GM15510 (cell line): ENCODE measurements around the gene NPAS3.

ENCODE experiments used
- POLR2A ChIP-seq: IDR thresholded peaks from 3 replicates; pipeline ENCODE4 v1.6.1; 2011; ENCODE audit warnings: borderline replicate concordance; ENCODE audit not compliant: insufficient read length; ENCODE audit errors: extremely low read depth

NPAS3 gene

DNA sequence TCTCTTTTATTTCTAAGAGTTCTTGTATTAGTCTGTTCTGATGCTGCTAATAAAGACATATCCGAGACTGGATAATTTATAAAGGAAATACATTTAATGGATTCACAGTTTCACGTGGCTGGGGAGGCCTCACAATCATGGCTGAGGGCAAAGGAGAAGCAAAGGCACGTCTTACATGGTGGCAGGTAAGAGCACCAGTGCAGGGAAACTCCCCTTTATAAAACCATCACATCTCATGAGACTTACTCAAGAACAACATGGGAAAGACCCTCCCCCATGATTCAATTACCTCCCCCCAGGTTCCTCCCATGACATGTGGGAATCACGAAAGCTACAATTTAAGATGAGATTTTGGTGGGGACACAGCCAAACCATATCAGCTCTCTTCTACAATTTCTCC, 503.0 kb downstream of the NPAS3 start:
- TF ChIP-seq POLR2A: no peak

DNA sequence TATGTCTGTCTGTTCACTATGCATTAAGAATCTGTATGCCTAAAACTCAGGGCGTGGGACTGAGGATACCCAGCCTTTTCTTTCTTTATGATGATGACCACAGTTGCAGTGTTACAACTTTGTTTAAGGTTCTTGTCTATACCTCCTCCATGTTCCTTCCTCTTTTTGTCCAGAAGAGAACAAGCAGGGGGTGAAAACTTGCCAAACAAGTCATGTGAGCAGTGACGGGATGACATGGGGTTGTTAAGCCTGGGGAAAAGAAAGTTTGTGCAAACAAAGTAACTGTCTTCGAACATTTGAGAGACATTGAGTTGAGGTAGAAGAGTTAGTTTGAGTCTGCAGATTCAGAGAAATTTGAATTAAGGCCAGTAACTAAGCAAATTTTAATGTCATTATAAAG, 505.5 kb downstream of the NPAS3 start:
- no peak for TF ChIP-seq POLR2A

DNA sequence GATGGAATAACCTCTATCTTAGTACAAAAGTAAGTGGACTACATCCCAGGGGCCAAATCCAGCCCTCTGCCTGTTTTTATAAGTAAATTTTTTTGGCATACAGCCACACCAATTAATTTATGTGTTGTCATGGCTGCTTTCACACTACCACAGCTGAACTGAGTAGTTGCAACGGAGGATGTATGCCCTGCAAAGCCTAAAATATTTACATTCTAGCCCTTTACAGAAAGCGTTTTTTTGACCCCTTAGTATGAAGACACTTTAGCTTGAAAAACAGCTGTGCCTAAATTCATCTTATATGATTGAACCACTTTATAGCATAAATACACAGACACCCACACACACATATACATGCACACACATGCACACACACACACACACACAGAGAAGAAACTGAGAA, 510.6 kb downstream of the NPAS3 start:
- TF ChIP-seq POLR2A: no peak

DNA sequence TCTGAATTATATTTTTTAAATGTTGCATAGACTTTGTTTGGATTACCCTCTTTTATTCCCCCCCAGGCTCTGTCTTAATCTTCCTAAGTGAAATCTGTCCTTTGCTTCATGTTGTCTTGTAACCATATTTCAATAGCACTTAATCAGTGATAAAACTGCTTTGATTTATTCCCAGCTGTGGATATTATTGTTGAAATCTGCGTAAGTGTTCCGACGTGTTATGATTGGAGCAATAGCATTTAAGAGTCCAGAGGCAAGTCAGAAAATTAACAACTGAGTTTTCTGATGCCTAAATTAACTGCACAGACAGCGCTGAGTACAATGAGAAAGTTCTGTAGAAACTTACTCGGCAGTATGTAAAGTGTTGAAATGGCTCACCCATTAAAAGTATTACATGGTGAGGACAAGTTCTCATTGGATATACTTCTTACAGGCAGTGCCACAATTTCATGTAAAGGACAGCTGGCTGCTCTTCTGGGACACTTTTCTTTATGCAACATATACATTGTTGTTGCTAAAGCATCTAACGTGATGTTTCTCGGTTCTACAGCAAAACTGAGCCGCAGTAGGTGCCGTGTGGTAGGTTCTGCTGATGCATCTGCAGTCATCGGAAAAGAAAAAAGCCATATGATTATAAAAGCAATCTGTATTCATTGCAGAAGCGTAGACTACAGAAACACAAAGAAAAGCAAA, 511.2 kb downstream of the NPAS3 start:
- TF ChIP-seq POLR2A: no peak

DNA sequence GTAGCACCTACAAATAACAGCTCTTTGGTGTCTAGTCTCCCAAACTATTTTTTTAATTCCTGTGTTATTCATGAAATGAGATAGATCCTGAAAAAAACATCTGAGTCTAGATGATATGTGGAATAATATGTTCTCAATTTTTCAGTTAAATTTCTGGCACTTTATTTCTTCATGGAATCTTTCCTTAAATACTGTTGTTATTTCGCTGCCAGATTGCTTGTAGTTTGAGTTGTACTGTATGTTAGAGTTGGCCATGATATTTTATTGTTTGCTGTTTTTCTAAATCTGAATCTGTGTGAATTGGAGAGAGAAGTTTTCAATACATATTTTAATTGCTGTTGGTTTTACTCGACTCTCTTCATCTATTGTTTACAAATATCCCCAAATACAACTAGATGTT, 511.7 kb downstream of the NPAS3 start:
- no peak for TF ChIP-seq POLR2A

DNA sequence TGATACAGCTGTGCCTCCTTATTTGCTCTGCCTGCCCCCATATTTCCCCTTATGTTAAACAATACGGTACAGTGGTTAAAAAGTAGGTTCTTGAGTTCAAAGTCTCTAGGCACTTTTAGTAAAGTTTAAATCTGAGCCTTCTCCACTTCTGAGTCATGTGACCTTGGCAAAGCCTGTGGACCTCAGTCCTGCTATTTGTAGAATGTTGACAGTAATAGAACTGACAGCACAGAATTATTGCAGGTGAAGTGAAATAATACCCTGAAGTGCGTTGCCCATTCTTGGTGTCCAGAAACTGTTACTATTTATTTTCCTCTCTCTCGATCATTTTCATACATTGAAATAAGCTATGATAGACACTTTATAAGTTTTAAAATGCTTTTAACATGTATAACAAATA, 512.5 kb downstream of the NPAS3 start:
- no peak for TF ChIP-seq POLR2A

DNA sequence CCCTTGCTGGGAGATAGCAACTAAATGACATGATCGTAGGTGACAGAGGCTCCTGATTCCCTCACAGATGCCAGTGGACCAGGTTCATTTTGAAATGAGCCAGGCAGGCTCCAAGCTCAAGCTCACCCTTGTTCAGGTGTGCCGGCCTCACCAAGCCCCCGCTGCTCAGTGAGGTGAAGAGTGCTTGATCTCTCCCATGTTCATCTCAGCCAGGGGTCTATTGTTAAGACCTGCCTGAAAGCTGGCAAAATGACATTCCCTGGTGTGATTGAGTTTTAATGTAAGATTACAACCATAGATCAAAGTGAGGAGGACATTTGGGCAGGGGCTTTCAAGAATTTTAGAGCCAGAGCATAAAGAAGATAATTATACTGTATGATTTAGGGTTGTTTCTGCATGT, 514.3 kb downstream of the NPAS3 start:
- no peak for TF ChIP-seq POLR2A

DNA sequence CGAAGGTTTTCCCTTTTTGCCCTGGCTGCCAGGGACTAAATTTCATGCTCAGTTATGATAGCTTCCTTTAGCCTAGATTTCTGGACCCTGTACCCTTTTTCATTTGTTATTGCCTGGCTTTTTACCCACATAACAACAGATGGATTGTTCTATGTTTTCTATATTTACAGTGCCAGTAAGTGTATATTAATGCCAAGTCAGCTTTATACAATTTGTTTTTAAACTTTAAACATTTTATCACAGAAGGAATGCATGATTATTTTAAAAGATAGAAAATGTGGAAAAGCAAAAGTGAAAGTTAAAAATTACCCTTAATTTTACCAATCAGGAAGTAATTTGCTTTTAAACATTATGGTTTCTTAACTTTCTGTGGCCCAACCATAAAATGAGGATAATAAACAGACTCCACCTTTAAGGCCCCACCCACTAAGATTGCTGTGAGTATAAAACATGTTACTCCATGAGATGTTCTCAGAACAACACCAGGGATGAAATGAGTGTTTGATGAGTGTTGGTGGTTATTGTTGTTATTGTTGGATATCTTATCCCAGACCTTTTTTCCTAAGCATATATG, 515.4 kb downstream of the NPAS3 start:
- TF ChIP-seq POLR2A: no peak

DNA sequence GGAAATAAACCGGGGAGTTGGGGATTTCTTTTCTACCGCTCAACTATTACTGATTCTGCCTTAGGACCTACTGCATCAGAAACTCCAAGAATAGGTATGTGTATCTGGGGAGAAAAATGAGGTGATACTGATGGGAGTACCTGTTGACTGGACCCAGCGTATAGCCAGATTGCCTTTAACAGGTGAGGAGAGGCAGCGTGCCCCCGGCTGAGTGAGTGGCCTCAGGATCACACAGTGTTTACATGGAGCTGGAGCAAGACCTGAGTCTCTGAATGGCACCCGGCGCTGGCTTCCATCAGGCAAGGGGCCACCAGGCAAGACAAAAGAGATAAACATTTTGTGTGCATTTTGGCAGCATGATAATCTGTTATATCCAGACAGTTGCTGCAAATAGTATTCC, 516.0 kb downstream of the NPAS3 start:
- no peak for TF ChIP-seq POLR2A

DNA sequence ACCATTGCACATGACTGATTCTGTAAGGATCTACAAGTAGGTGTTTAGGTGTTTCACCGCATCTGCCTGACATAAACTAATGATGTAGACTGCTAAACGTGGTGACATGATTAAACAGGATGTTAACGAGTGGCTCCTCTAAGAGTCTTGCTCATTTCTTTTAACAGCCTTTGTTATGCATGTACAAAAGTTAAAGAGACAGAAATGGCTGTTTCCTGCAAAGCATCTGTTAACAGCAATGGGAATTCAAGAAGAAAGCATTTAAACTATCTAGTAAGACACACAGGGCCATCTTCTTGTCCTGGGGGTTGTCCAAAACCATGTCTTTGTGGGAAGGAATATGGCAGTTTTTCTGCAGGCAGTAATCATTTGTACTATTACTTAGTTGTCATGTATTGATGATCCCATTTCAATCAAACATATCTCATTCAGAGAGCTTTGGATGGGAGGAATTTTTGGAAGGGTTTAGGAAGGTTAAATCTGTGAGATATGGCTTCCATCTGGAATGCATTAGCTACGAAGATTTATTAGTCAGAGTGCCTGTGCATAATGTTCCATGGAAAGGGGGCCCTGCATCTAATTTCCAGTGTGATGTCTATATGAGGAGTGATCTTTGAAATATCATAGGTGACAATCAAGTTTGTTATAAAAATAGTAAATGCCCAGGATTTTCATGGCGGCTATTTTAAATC, 517.1 kb downstream of the NPAS3 start:
- no peak for TF ChIP-seq POLR2A

DNA sequence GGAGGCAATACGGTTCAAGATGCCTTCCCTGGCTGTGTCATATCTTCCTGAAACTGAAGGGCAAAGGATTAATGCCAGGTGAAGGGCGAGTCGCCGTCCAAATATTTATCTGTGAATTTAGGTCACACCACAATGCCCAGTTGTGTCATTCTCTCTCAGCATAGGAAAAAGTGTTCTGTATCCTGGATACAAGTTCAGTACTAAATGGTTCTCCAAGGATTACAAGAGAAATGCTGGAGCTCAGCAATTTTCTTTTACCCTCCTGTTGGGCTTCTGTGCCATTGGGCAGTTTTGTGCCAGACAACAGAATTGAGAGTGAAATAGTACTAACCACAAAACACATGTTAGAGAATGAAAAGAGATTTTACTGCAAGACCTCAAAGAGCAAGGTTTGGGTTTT, 518.3 kb downstream of the NPAS3 start:
- TF ChIP-seq POLR2A: no peak

DNA sequence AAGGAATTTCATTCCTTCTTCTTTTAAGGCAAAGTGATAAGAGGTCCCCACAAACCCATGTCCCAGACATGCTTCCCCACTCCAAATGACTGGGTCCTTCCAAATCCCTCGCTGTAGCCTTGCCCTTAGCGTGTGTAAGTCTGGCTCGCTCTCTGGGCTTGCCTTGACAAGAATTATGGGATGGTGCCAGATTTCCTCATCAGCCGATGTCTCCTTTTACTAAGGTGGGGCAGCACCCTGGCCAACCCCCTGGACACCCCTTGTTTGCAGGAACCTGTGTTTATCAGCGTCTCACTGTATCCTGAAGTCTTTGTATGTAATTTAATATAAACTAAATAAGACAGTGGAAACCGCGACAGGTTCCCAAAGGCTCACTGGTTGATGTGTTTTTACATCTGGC, 518.9 kb downstream of the NPAS3 start:
- no peak for TF ChIP-seq POLR2A

DNA sequence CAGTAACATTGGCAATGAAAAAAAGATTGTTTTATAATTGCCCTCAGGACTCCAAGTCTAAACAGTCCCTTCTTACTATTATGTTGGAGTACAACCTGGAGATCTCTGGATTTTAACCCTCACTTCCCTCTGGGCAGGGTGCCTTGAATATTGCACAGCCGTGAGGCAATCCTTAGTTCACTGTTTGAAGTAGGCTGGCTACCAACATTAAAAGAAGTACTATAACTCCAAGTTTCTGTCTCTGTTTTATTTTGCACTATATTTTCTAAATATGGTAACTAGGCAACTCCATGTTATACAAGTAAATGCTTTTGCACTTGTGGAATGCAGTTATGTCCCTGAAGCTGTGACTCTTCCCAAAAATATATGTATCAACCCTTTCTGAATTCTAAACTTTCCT, 521.5 kb downstream of the NPAS3 start:
- no peak for TF ChIP-seq POLR2A

DNA sequence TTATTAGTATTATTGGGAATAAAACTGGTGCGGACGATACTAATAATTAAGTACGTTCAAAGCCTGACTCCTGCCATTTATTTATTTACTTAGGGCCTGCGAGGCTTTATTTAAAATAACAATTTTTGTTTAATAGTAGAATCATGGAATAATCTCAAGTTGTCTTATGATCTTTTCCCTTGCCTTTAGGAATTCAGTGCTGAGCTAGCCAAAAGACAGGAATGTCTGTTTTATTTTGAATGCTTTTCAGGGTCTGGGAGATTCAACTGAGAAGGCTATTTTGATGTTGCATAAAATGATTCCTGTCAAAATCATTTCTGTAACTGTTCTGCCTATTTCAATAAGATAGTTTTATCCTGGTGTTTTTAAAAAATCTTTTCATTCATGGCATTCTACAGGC, 522.4 kb downstream of the NPAS3 start:
- no peak for TF ChIP-seq POLR2A

DNA sequence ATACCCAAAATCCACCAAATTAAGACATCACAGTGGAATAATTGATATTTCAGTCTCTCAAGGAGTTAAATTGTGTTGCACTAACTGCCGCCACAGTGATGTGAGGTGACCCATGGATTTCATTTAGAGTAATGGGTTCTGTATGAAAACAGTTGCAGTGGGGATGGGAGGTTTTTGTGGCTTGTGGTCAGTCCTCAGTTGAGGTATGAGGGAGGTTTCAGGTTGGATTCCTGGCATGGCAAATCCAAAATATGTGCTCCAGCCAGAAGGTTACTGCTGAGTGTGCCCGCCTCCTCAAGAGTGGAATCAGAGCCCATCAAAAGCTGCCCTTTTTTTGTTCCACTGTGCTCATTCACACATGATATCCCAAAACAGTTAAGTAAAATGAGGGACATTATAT, 525.1 kb downstream of the NPAS3 start:
- no peak for TF ChIP-seq POLR2A
